Neuronal stem cell (in vitro differentiated cells): Measurements from ENCODE around the gene PIAS1.

Experiments
- DNase-seq: peaks from one replicate; pipeline ENCODE4 v3.0.0-alpha.2; 2013; ENCODE audit warnings: low spot score
- H2AFZ ChIP-seq: one replicate; pipeline ENCODE4 v1.6.1; 2013; ENCODE audit warnings: mild to moderate bottlenecking, low read length, inconsistent platforms
- H2AK5ac ChIP-seq: 2 replicates; pipeline ENCODE4 v1.6.1; 2013; ENCODE audit warnings: low read depth, mild to moderate bottlenecking, inconsistent platforms, low read length, moderate library complexity, mixed read lengths
- H2BK120ac ChIP-seq: 2 replicates; pipeline ENCODE4 v1.6.1; 2013; ENCODE audit warnings: low read depth, mild to moderate bottlenecking, inconsistent platforms, low read length, moderate library complexity, mixed read lengths
- H2BK12ac ChIP-seq: one replicate; pipeline ENCODE4 v1.6.1; 2013; ENCODE audit warnings: low read length, inconsistent platforms
- H2BK15ac ChIP-seq: 2 replicates; pipeline ENCODE4 v1.6.1; 2013; ENCODE audit warnings: mild to moderate bottlenecking, low read length, inconsistent platforms, mixed read lengths
- H2BK5ac ChIP-seq: one replicate; pipeline ENCODE4 v1.6.1; 2013; ENCODE audit warnings: inconsistent platforms, mild to moderate bottlenecking, low read length, moderate library complexity
- H3K14ac ChIP-seq: one replicate; pipeline ENCODE4 v1.6.1; 2013; ENCODE audit warnings: low read length, inconsistent platforms
- H3K18ac ChIP-seq: 2 replicates; pipeline ENCODE4 v1.6.1; 2013; ENCODE audit warnings: low read length, inconsistent platforms
- H3K23ac ChIP-seq: 2 replicates; pipeline ENCODE4 v1.6.1; 2013; ENCODE audit warnings: low read depth, mild to moderate bottlenecking, mixed read lengths, low read length, inconsistent platforms; ENCODE audit not compliant: poor library complexity
- H3K27ac ChIP-seq: replicated peaks from 3 replicates; pipeline ENCODE4 v1.5.1; 2013; ENCODE audit warnings: low read length, inconsistent platforms
- H3K27me3 ChIP-seq, 3 experiments: 2 replicates each; pipeline ENCODE4 v1.6.1; 2013; ENCODE audit warnings: low read length in 3 of 3, mild to moderate bottlenecking in 2 of 3, inconsistent platforms in 1 of 3, low read depth in 1 of 3, mixed read lengths in 1 of 3, moderate library complexity in 1 of 3; ENCODE audit not compliant: control insufficient read depth in 3 of 3, insufficient read depth in 3 of 3
- H3K36me3 ChIP-seq, 2 donors: replicated peaks in 1 of 2; 2 replicates each; pipeline ENCODE4 v1.6.1; 2013; ENCODE audit warnings: low read length in 2 of 2; ENCODE audit not compliant: control insufficient read depth in 2 of 2, insufficient read depth in 2 of 2
- H3K4ac ChIP-seq: 2 replicates; pipeline ENCODE4 v1.6.1; 2013; ENCODE audit warnings: inconsistent platforms, mild to moderate bottlenecking, low read length, moderate library complexity
- H3K4me1 ChIP-seq, 2 donors: 1 replicate in 1 of 2; 2 replicates in 1 of 2; pipeline ENCODE4 v1.6.1; 2013; ENCODE audit warnings: low read length in 2 of 2, low read depth in 1 of 2; ENCODE audit not compliant: control insufficient read depth in 2 of 2, insufficient read depth in 1 of 2
- H3K4me2 ChIP-seq: one replicate; pipeline ENCODE4 v1.6.1; 2013; ENCODE audit warnings: mild to moderate bottlenecking, low read length, inconsistent platforms; ENCODE audit not compliant: insufficient read depth, poor library complexity, severe bottlenecking
- H3K4me3 ChIP-seq, 2 donors: 2 replicates each; pipeline ENCODE4 v1.5.1; 2013; ENCODE audit warnings: low read length in 2 of 2, mild to moderate bottlenecking in 2 of 2, inconsistent platforms in 1 of 2, moderate library complexity in 1 of 2
- H3K79me1 ChIP-seq: one replicate; pipeline ENCODE4 v1.6.1; 2013; ENCODE audit warnings: low read depth, mild to moderate bottlenecking, inconsistent platforms, low read length, moderate library complexity
- H3K9ac ChIP-seq: one replicate; pipeline ENCODE4 v1.6.1; 2013; ENCODE audit warnings: mild to moderate bottlenecking, low read depth, low read length, inconsistent platforms; ENCODE audit not compliant: poor library complexity
- H3K9me3 ChIP-seq, 2 donors: replicated peaks in 1 of 2; 2 replicates each; pipeline versions ENCODE3 to v1.6.1; 2013; ENCODE audit warnings: low read length in 2 of 2, mild to moderate bottlenecking in 2 of 2, inconsistent platforms in 1 of 2, low read depth in 1 of 2, mixed read lengths in 1 of 2, moderate library complexity in 1 of 2; ENCODE audit not compliant: control insufficient read depth in 2 of 2, insufficient read depth in 1 of 2
- H4K8ac ChIP-seq: one replicate; pipeline ENCODE4 v1.6.1; 2013; ENCODE audit warnings: low read depth, mild to moderate bottlenecking, inconsistent platforms, low read length, moderate library complexity
- H4K91ac ChIP-seq: one replicate; pipeline ENCODE4 v1.6.1; 2013; ENCODE audit warnings: low read length, low read depth, mild to moderate bottlenecking, inconsistent platforms; ENCODE audit not compliant: poor library complexity
- WGBS, 2 donors: extraction: QIAGEN DNeasy Blood & Tissue Kit; methylation state at CpG; one replicate each; pipeline ENCODE4 v1.1.7; 2013; ENCODE audit warnings: missing lambda C conversion rate in 2 of 2, mixed read lengths in 1 of 2; ENCODE audit not compliant: insufficient read length in 2 of 2, insufficient replicate concordance in 1 of 2; ENCODE audit errors: extremely low coverage in 2 of 2; 5-methylcytosine and 5-hydroxymethylcytosine counted together

Gene PIAS1

GRCh38 chr15:68114356-68114755 lies 60.2 kb downstream of the PIAS1 start:
- no peak overlapping the region for H3K14ac ChIP-seq
- no peak overlapping the region for H3K23ac ChIP-seq
- peaks cover 0 to 5% of the 10 kb centered on the region in 2 donors for H3K4me1 ChIP-seq
- no peak overlapping the region for H2BK120ac ChIP-seq
- H2BK15ac ChIP-seq = no peak overlapping the region
- no peaks in the 10 kb centered on the region for H3K27me3 ChIP-seq
- no CpG with 5 or more reads among the region's 1 CpG for WGBS, 2 donors
- no peak overlapping the region for H3K4ac ChIP-seq
- H2BK5ac ChIP-seq = no peak overlapping the region
- no peak overlapping the region for H3K18ac ChIP-seq
- no peak for DNase-seq
- peaks cover 2% of the 10 kb centered on the region for H3K79me1 ChIP-seq
- H3K9ac ChIP-seq = no peak overlapping the region
- H3K36me3 ChIP-seq = no peaks in the 10 kb centered on the region
- no peak overlapping the region for H2AFZ ChIP-seq
- H2BK12ac ChIP-seq = no peak overlapping the region
- no peak overlapping the region for H4K8ac ChIP-seq
- no peak overlapping the region for H3K27ac ChIP-seq
- H3K9me3 ChIP-seq = no peaks in the 10 kb centered on the region
- no peak overlapping the region for H4K91ac ChIP-seq
- H2AK5ac ChIP-seq = no peak overlapping the region
- no peak overlapping the region for H3K4me3 ChIP-seq
- no peak overlapping the region for H3K4me2 ChIP-seq

GRCh38 chr15:68114840-68115239 lies 60.7 kb downstream of the PIAS1 start:
- Histone ChIP-seq H2BK15ac (no peak overlapping the region), H3K4ac (no peak overlapping the region), H2BK120ac (no peak overlapping the region), H3K9ac (no peak overlapping the region), H3K4me2 (no peak overlapping the region), H4K8ac (no peak overlapping the region), H3K27ac (no peak overlapping the region), H3K27me3 (no peaks in the 10 kb centered on the region), H3K14ac (no peak overlapping the region), H3K36me3 (no peaks in the 10 kb centered on the region), H3K4me1 (peaks cover 0 to 5% of the 10 kb centered on the region in 2 donors), H3K4me3 (no peak overlapping the region), H2BK5ac (no peak overlapping the region), H2AFZ (no peak overlapping the region), H3K9me3 (no peaks in the 10 kb centered on the region), H4K91ac (no peak overlapping the region), H3K79me1 (peaks cover 2% of the 10 kb centered on the region), H2BK12ac (no peak overlapping the region), H3K23ac (no peak overlapping the region), H3K18ac (no peak overlapping the region), H2AK5ac (no peak overlapping the region)
- no peak for DNase-seq
- WGBS, 2 donors = no CpG with 5 or more reads among the region's 2 CpGs

DNA sequence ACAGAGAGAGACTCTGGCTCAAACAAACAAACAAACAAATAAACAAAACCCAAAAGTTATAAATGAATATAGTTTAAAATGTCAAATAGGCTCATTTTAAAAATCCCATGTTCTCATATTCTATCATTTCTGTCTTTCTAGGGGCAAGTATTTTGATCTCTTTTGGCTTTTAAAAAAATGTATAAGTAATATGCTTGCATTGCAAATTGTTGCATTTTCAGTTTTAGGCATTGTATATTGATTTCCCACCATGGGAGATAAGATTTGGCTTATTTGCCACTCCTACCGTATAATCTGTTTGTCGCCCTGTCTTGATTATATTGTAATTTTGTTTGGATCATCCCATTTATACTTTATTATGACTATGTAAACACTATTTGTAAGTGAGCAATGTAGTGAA lies 70.6 kb downstream of the PIAS1 start:
- no peak overlapping the region for H4K91ac ChIP-seq
- no peak for DNase-seq
- H3K79me1 ChIP-seq = no peaks in the 10 kb centered on the region
- no peak overlapping the region for H2AK5ac ChIP-seq
- no peak overlapping the region for H3K4ac ChIP-seq
- no CpG with 5 or more reads among the region's 2 CpGs for WGBS, 2 donors
- no peak overlapping the region for H3K18ac ChIP-seq
- H3K14ac ChIP-seq = no peak overlapping the region
- H2AFZ ChIP-seq = no peak overlapping the region
- H2BK5ac ChIP-seq = no peak overlapping the region
- no peaks in the 10 kb centered on the region for H3K9me3 ChIP-seq
- peaks cover 0 to 6% of the 10 kb centered on the region in 2 donors for H3K36me3 ChIP-seq
- no peak overlapping the region for H2BK120ac ChIP-seq
- H3K4me3 ChIP-seq = no peak overlapping the region
- H2BK12ac ChIP-seq = no peak overlapping the region
- no peaks in the 10 kb centered on the region for H3K4me1 ChIP-seq
- H2BK15ac ChIP-seq = no peak overlapping the region
- H3K27ac ChIP-seq = no peak overlapping the region
- no peak overlapping the region for H3K9ac ChIP-seq
- no peak overlapping the region for H3K23ac ChIP-seq
- H3K4me2 ChIP-seq = no peak overlapping the region
- no peaks in the 10 kb centered on the region for H3K27me3 ChIP-seq
- H4K8ac ChIP-seq = no peak overlapping the region

DNA sequence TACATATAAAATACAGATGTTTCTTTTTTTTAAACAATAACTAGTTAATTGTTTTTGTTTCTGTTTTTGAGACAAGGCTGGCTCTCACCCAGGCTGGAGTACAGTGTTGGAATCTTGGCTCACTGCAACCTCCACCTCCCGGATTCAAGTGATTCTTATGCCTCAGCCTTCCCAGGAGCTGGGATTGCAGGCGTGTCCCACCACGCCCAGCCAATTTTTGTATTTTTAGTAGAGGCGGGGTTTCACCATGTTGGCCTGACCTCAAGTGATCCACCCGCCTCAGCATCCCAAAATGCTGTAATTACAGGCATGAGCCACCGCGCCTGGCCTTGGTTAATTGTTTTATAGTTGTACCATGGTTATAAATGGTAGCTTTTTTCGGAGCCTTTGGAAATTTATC lies 72.3 kb downstream of the PIAS1 start:
- Histone ChIP-seq H2AFZ (no peak overlapping the region), H4K8ac (no peak overlapping the region), H3K4me2 (no peak overlapping the region), H2AK5ac (no peak overlapping the region), H2BK120ac (no peak overlapping the region), H3K23ac (no peak overlapping the region), H2BK15ac (no peak overlapping the region), H3K9me3 (no peaks in the 10 kb centered on the region), H3K9ac (no peak overlapping the region), H3K4ac (no peak overlapping the region), H3K27me3 (no peaks in the 10 kb centered on the region), H4K91ac (no peak overlapping the region), H3K79me1 (no peaks in the 10 kb centered on the region), H3K18ac (no peak overlapping the region), H3K4me1 (no peaks in the 10 kb centered on the region), H3K4me3 (no peak overlapping the region), H2BK5ac (no peak overlapping the region), H3K27ac (no peak overlapping the region), H3K36me3 (peaks cover 0 to 6% of the 10 kb centered on the region in 2 donors), H2BK12ac (no peak overlapping the region), H3K14ac (no peak overlapping the region)
- no CpG with 5 or more reads among the region's 8 CpGs for WGBS, 2 donors
- no peak for DNase-seq
